Measurements from ENCODE around the gene GK. TPM values are rescaled to one million over a fixed set of nuclear protein-coding genes. Genes with fewer than 3 reads are reported as not detected.
A peak's percentile ranks its signal among the peaks of the same experiment; 100 is the strongest.
"Not testable (repeated sequence)": the region's sequence is repeated elsewhere in the genome, so short reads cannot be mapped to it uniquely, and the experiment has no call there.

Gene GK
- total RNA-seq, 1 experiment from 2014 or later: 6.3 TPM

DNA sequence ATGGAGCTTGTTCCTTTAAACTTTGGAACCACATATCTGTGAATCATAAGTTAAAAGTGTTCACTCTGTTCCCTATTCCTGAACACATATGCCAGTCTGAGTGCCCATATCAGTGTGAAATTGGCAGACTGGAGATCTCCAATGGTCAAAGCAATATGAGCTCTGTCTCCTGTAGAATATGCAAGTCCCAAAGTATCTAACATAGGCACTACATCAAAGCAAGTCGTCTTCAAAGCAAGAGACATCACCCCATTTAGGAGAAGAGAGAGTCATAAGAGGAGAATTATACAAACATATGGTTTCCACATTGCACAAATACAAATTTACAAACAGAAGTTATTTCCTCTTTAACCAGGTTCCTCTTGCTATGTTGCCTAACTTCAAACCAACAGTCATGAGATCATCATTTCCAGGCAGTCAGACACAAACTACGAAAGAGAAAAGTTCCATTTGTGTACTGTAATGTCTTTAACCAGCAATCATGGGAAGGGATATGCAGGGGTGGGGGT is 9.9 kb upstream of the GK start:
- POLR2A ChIA-PET (ENCODE audit: low non-redundant PET): no interaction called here
- intact Hi-C loops (cut with micrococcal nuclease; ENCODE audit: unreplicated experiment): no loop called here
- H3K4me1 ChIP-seq (ENCODE audit: insufficient read depth, low read length, poor library complexity, severe bottlenecking): no peaks in the 10 kb centered on the region
- CTCF ChIA-PET: no interaction called here
- no TSS peak for BruUV-seq (replicated peaks)
- H3K36me3 ChIP-seq (ENCODE audit: insufficient read depth, low read length, poor library complexity, severe bottlenecking): no peaks in the 10 kb centered on the region
- no peaks in the 10 kb centered on the region for H3K9me3 ChIP-seq (ENCODE audit: low read depth, low read length, poor library complexity, severe bottlenecking)
- TF ChIP-seq EZH2 (IDR thresholded peaks at IDR 0.05; ENCODE audit: borderline replicate concordance, low read depth, low read length, poor library complexity, severe bottlenecking): no peak
- TF ChIP-seq, protein P1, sequence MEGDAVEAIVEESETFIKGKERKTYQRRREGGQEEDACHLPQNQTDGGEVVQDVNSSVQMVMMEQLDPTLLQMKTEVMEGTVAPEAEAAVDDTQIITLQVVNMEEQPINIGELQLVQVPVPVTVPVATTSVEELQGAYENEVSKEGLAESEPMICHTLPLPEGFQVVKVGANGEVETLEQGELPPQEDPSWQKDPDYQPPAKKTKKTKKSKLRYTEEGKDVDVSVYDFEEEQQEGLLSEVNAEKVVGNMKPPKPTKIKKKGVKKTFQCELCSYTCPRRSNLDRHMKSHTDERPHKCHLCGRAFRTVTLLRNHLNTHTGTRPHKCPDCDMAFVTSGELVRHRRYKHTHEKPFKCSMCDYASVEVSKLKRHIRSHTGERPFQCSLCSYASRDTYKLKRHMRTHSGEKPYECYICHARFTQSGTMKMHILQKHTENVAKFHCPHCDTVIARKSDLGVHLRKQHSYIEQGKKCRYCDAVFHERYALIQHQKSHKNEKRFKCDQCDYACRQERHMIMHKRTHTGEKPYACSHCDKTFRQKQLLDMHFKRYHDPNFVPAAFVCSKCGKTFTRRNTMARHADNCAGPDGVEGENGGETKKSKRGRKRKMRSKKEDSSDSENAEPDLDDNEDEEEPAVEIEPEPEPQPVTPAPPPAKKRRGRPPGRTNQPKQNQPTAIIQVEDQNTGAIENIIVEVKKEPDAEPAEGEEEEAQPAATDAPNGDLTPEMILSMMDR (conservative IDR thresholded peaks at IDR 0.05; ENCODE audit: low read depth, low read length): no peak
- DNase-seq (ENCODE audit: low spot score): no peak
- H3K27ac ChIP-seq (ENCODE audit: low read depth, low read length, poor library complexity, severe bottlenecking): no peak overlapping the region
- no peaks in the 10 kb centered on the region for H3K27me3 ChIP-seq (replicated peaks; ENCODE audit: insufficient read depth, low read depth, low read length, poor library complexity)
- no peak overlapping the region for H3K4me3 ChIP-seq (ENCODE audit: low read depth, low read length, poor library complexity, severe bottlenecking)

DNA sequence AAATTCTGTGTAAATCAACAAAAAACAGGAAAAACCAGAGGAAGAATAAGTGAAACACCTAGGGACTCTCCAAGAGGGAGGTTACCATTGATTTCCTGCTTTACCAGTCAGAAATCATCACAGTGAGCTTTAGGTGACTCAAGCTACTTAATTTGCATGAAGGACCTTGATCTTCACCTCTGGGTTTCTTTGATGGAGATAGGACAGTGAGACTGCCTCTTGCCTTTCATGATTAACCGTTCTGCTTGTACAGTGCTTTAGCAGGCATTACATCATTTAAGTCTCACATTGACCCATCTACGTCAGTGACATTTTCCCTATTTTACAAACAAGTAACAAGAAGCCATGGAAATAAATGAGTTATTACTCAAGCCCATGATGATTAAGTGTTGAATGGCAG is 3.4 kb upstream of the GK start:
- intact Hi-C loops (cut with micrococcal nuclease; ENCODE audit: unreplicated experiment): no loop called here
- TF ChIP-seq, protein P1 (conservative IDR thresholded peaks at IDR 0.05; ENCODE audit: low read depth, low read length): no peak
- TF ChIP-seq EZH2 (IDR thresholded peaks at IDR 0.05; ENCODE audit: borderline replicate concordance, low read depth, low read length, poor library complexity, severe bottlenecking): no peak
- CTCF ChIA-PET: no interaction called here
- no peak for DNase-seq (ENCODE audit: low spot score)
- Histone ChIP-seq H3K27ac (ENCODE audit: low read depth, low read length, poor library complexity, severe bottlenecking) (no peak overlapping the region), H3K4me3 (ENCODE audit: low read depth, low read length, poor library complexity, severe bottlenecking) (no peak overlapping the region), H3K27me3 (replicated peaks; ENCODE audit: insufficient read depth, low read depth, low read length, poor library complexity) (no peaks in the 10 kb centered on the region), H3K36me3 (ENCODE audit: insufficient read depth, low read length, poor library complexity, severe bottlenecking) (no peaks in the 10 kb centered on the region), H3K9me3 (ENCODE audit: low read depth, low read length, poor library complexity, severe bottlenecking) (no peaks in the 10 kb centered on the region), H3K4me1 (ENCODE audit: insufficient read depth, low read length, poor library complexity, severe bottlenecking) (no peaks in the 10 kb centered on the region)
- POLR2A ChIA-PET (ENCODE audit: low non-redundant PET): no interaction called here
- BruUV-seq (replicated peaks): no TSS peak

DNA sequence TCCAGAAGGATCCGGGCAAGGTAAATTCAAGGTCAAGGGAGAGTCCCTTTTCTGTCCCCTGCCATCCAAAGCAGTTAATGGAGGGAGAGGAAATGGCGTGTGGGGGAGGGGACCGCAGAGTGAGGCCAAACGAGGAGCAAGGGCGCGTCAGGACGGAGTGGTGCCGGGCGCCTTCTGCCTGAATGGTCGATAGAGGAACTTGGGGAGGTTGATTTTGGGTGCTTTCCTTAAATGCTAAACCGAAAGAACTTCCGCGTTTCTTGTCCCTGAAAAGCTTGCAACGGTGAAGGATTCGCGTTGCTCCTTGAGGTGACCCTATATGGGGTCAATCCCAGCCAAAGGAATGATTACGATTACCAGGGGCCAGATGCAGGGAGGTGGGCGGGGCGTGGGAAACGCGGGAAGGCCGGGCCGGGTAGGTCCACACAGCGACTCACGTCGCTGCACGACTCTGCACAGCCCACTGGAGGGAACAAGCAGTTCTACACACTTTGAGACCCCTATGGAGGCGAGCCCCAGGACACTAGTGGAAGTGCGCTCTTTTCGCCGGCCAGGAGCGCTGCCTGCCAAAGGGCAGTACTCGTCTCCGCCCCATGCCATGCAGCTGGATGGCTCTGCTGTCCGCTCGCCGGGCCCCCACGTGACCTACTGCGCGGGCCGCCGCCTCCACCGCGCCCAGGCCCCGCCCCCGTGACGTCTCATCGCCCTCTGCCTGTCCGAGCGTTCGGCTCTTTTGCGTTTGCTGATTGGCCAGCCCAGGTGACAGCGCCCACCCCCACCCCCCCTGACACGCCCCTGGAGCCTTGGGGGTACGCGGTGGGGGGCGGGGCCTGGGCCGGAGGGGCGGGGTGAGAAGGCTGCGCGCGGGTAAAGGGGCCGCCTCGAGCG is 452 bp upstream of the GK start:
- no peaks in the 10 kb centered on the region for H3K9me3 ChIP-seq (ENCODE audit: low read depth, low read length, poor library complexity, severe bottlenecking)
- TF ChIP-seq, protein P1 (conservative IDR thresholded peaks at IDR 0.05; ENCODE audit: low read depth, low read length): no peak
- TF ChIP-seq EZH2 (IDR thresholded peaks at IDR 0.05; ENCODE audit: borderline replicate concordance, low read depth, low read length, poor library complexity, severe bottlenecking): no peak
- peak overlapping the region; percentile 52 for H3K4me3 ChIP-seq (ENCODE audit: low read depth, low read length, poor library complexity, severe bottlenecking)
- DNase-seq (ENCODE audit: low spot score): peak; percentile 91
- no peaks in the 10 kb centered on the region for H3K36me3 ChIP-seq (ENCODE audit: insufficient read depth, low read length, poor library complexity, severe bottlenecking)
- no TSS peak for BruUV-seq (replicated peaks)
- H3K27me3 ChIP-seq (replicated peaks; ENCODE audit: insufficient read depth, low read depth, low read length, poor library complexity): no peaks in the 10 kb centered on the region
- H3K4me1 ChIP-seq (ENCODE audit: insufficient read depth, low read length, poor library complexity, severe bottlenecking): no peaks in the 10 kb centered on the region
- CTCF ChIA-PET: no interaction called here
- intact Hi-C loops (cut with micrococcal nuclease; ENCODE audit: unreplicated experiment): no loop called here
- POLR2A ChIA-PET (ENCODE audit: low non-redundant PET): no interaction called here
- H3K27ac ChIP-seq (ENCODE audit: low read depth, low read length, poor library complexity, severe bottlenecking): peak overlapping the region; percentile 60

DNA sequence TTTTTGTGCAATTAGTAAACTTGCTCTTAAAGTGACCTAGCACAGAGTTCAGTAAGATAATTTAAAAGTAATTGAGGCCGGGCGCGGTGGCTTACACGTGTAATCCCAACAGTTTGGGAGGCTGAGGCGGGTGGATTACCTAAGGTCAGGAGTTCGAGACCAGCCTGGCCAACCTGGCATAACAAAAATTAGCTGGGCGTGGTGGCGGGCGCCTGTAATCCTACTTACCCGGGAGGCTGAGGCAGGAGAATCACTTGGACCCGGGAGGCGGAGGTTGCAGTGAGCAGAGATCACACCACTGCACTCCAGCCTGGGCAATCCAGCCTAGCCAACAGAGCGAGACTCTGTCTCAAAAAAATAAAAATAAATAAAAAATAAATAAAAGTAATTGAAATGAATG is 1.2 kb downstream of the GK start:
- not testable (repeated sequence) for BruUV-seq (replicated peaks)

More for the DNA sequence above, 1.2 kb downstream of the GK start:
- H3K27me3 ChIP-seq (replicated peaks; ENCODE audit: insufficient read depth, low read depth, low read length, poor library complexity); H3K4me3 ChIP-seq (ENCODE audit: low read depth, low read length, poor library complexity, severe bottlenecking); H3K27ac ChIP-seq (ENCODE audit: low read depth, low read length, poor library complexity, severe bottlenecking); CTCF ChIA-PET; DNase-seq (ENCODE audit: low spot score); intact Hi-C loops (cut with micrococcal nuclease; ENCODE audit: unreplicated experiment); H3K4me1 ChIP-seq (ENCODE audit: insufficient read depth, low read length, poor library complexity, severe bottlenecking); POLR2A ChIA-PET (ENCODE audit: low non-redundant PET); H3K36me3 ChIP-seq (ENCODE audit: insufficient read depth, low read length, poor library complexity, severe bottlenecking); H3K9me3 ChIP-seq (ENCODE audit: low read depth, low read length, poor library complexity, severe bottlenecking): not testable (repeated sequence)

All from A673 (cell line).